Testis (tissue), 3 donors: ENCODE results near the gene CDK14. TPM values are rescaled to one million over a fixed set of nuclear protein-coding genes. Genes with fewer than 3 reads are reported as not detected.

Experiments
- DNase-seq: peaks from one replicate; pipeline ENCODE4 v3.0.0-alpha.2; 2019
- H3K27ac ChIP-seq, 2 donors: fragments of 200-600 bp; sonication (generic); one replicate each; pipeline ENCODE4 v1.5.1; 2019
- H3K27me3 ChIP-seq: fragments of 200-600 bp; sonication (generic); one replicate; pipeline ENCODE4 v1.5.1; 2019
- H3K36me3 ChIP-seq: fragments of 200-600 bp; sonication (generic); one replicate; pipeline ENCODE4 v1.5.1; 2017; ENCODE audit warnings: low read depth; ENCODE audit errors: missing control alignments
- H3K4me1 ChIP-seq: fragments of 200-600 bp; sonication (generic); one replicate; pipeline ENCODE4 v1.5.1; 2019
- H3K4me3 ChIP-seq, 2 donors: fragments of 200-600 bp; sonication (generic); one replicate each; pipeline ENCODE4 v1.5.1; 2017 to 2019
- H3K9me3 ChIP-seq: fragments of 200-600 bp; sonication (generic); one replicate; pipeline ENCODE4 v1.5.1; 2017
- POLR2A ChIP-seq: fragments of 450-650 bp; IDR thresholded peaks from one replicate; pipeline ENCODE4 v1.6.1; 2017; ENCODE audit warnings: antibody characterized with exemption, mild to moderate bottlenecking, moderate library complexity
- WGBS, 2 donors: methylation state at CpG; one replicate each; pipeline ENCODE4 v1.1.5; 2018; 5-methylcytosine and 5-hydroxymethylcytosine counted together
- intact Hi-C: fragments of 100-400 bp; cut with DNase I; formaldehyde crosslinking; loops from one replicate; pipeline ENCODE4 v1.15.1; 2023; ENCODE audit warnings: low total_unique reads
- polyA plus RNA-seq: library from polyadenylated mRNA; stranded (reverse); fragments of 350-450 nt; fragmentation: Illumina TruSeq; extraction: RNeasy Lipid Tissue Mini Kit (QIAGEN cat#74804); gene quantifications from one replicate; pipeline ENCODE4 v1.2.3, GENCODE V29; 2014; ENCODE audit warnings: low read depth, low replicate concordance; ENCODE audit not compliant: insufficient read depth
- total RNA-seq, 2 donors: library from RNA; depleted of rRNA; stranded (reverse); fragments of >200 nt; gene quantifications; one replicate each; pipeline ENCODE4 v1.2.3, GENCODE V29; 2016
- TF ChIP-seq, protein P1 (sequence below), 3 experiments: fragments of 450-650 bp in 2 of 3; fragments of 200-600 bp in 1 of 3; sonication (generic) in 1 of 3; IDR thresholded peaks; one replicate each; pipeline ENCODE4 v1.5.1; 2016 to 2019; ENCODE audit warnings: antibody characterized with exemption in 3 of 3, mild to moderate bottlenecking in 2 of 3, moderate library complexity in 1 of 3

The CDK14 gene
- total and polyA plus RNA-seq, 3 donors from 2014 or later: 18.9 to 22.7 (median 19.5) TPM

- TF ChIP-seq, protein P1, sequence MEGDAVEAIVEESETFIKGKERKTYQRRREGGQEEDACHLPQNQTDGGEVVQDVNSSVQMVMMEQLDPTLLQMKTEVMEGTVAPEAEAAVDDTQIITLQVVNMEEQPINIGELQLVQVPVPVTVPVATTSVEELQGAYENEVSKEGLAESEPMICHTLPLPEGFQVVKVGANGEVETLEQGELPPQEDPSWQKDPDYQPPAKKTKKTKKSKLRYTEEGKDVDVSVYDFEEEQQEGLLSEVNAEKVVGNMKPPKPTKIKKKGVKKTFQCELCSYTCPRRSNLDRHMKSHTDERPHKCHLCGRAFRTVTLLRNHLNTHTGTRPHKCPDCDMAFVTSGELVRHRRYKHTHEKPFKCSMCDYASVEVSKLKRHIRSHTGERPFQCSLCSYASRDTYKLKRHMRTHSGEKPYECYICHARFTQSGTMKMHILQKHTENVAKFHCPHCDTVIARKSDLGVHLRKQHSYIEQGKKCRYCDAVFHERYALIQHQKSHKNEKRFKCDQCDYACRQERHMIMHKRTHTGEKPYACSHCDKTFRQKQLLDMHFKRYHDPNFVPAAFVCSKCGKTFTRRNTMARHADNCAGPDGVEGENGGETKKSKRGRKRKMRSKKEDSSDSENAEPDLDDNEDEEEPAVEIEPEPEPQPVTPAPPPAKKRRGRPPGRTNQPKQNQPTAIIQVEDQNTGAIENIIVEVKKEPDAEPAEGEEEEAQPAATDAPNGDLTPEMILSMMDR (IDR thresholded peaks at IDR 0.05): no peak
- TF ChIP-seq POLR2A: no peak
- no peaks in the 10 kb centered on the region for H3K27me3 ChIP-seq
- intact Hi-C loops: no loop called here
- H3K27ac ChIP-seq: no peak overlapping the region
- H3K4me3 ChIP-seq: no peak overlapping the region
- 94% methylated on average over 3 of the region's 3 CpGs for WGBS, 2 donors
- H3K4me1 ChIP-seq: no peaks in the 10 kb centered on the region
- no peaks in the 10 kb centered on the region for H3K9me3 ChIP-seq
- no peaks in the 10 kb centered on the region for H3K36me3 ChIP-seq
- no peak for DNase-seq
These were observed 497.1 kb downstream of the CDK14 start for GRCh38 chr7:91093181-91093580.

GRCh38 chr7:91098566-91098965 is 502.4 kb downstream of the CDK14 start:
- H3K36me3 ChIP-seq: no peaks in the 10 kb centered on the region
- H3K27me3 ChIP-seq: no peaks in the 10 kb centered on the region
- H3K4me1 ChIP-seq: no peaks in the 10 kb centered on the region
- TF ChIP-seq, protein P1 (IDR thresholded peaks at IDR 0.05): no peak
- no peak for TF ChIP-seq POLR2A
- no peak overlapping the region for H3K27ac ChIP-seq
- H3K4me3 ChIP-seq: no peak overlapping the region
- intact Hi-C loops: no loop called here
- no peak for DNase-seq
- no peaks in the 10 kb centered on the region for H3K9me3 ChIP-seq
- 70 to 71% methylated on average over 1 of the region's 1 CpG for WGBS, 2 donors

GRCh38 chr7:91103363-91103762 is 507.2 kb downstream of the CDK14 start:
- intact Hi-C loops: no loop called here
- 77 to 94% methylated on average over 1 of the region's 1 CpG for WGBS, 2 donors
- no peak overlapping the region for H3K4me3 ChIP-seq
- no peaks in the 10 kb centered on the region for H3K4me1 ChIP-seq
- H3K27ac ChIP-seq: no peak overlapping the region
- H3K36me3 ChIP-seq: no peaks in the 10 kb centered on the region
- no peaks in the 10 kb centered on the region for H3K9me3 ChIP-seq
- no peak for DNase-seq
- no peak for TF ChIP-seq POLR2A
- TF ChIP-seq, protein P1 (IDR thresholded peaks at IDR 0.05): no peak
- H3K27me3 ChIP-seq: no peaks in the 10 kb centered on the region

- DNase-seq: no peak
- Histone ChIP-seq H3K27ac (no peak overlapping the region), H3K4me3 (no peak overlapping the region), H3K36me3 (no peaks in the 10 kb centered on the region), H3K4me1 (no peaks in the 10 kb centered on the region), H3K27me3 (no peaks in the 10 kb centered on the region), H3K9me3 (no peaks in the 10 kb centered on the region)
- WGBS, 2 donors: 82 to 88% methylated on average over 3 of the region's 3 CpGs
- intact Hi-C loops: no loop called here
- no peak for TF ChIP-seq POLR2A
These were observed 511.3 kb downstream of the CDK14 start for GRCh38 chr7:91107460-91107859.

DNA sequence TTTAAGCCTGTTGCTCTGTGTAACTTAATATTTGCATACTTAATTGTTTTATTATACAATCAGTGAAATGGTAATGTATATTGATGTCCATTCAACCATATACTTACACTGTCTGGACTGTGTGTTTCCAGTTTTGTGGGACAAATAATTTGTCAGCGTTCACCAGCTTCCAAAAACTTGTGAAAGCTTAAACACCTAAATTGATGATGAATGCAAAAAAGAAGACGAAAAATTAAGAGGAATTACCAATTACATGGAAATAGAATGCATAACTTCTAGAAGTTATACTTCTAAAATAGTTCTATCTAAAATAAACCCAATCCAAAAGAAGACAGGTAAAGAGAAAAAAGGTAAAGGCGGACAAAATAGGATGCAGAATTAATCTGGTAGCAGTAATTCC is 513.1 kb downstream of the CDK14 start:
- H3K9me3 ChIP-seq: no peaks in the 10 kb centered on the region
- no peaks in the 10 kb centered on the region for H3K4me1 ChIP-seq
- intact Hi-C loops: no loop called here
- no peak overlapping the region for H3K4me3 ChIP-seq
- no peak overlapping the region for H3K27ac ChIP-seq
- WGBS, 2 donors: 94 to 95% methylated on average over 3 of the region's 3 CpGs
- H3K27me3 ChIP-seq: no peaks in the 10 kb centered on the region
- no peak for DNase-seq
- TF ChIP-seq POLR2A: no peak
- TF ChIP-seq, protein P1 (IDR thresholded peaks at IDR 0.05): no peak
- no peaks in the 10 kb centered on the region for H3K36me3 ChIP-seq
